Chondrocyte (in vitro differentiated cells): ENCODE measurements around the gene IRF9. TPM values are rescaled to one million over a fixed set of nuclear protein-coding genes. Genes with fewer than 3 reads are reported as not detected.

ENCODE experiments used
- DNase-seq: peaks from one replicate; pipeline ENCODE4 v3.0.0; 2021; ENCODE audit warnings: mixed read lengths, low spot score
- H3K27ac Mint-ChIP-seq: one replicate; pipeline ENCODE4 v1.8.0; 2021; ENCODE audit warnings: mild to moderate bottlenecking, moderate library complexity, mixed read lengths; ENCODE audit not compliant: unreplicated experiment
- H3K27me3 Mint-ChIP-seq: 2 replicates; pipeline ENCODE4 v1.8.0; 2021; ENCODE audit warnings: low read depth, mixed read lengths
- H3K36me3 Mint-ChIP-seq: 2 replicates; pipeline ENCODE4 v1.8.0; 2021; ENCODE audit warnings: low read depth, mixed read lengths
- H3K4me1 Mint-ChIP-seq: 2 replicates; pipeline ENCODE4 v1.8.0; 2021; ENCODE audit warnings: low read depth, mild to moderate bottlenecking, mixed read lengths
- H3K4me3 Mint-ChIP-seq: one replicate; pipeline ENCODE4 v1.8.0; 2021; ENCODE audit warnings: mild to moderate bottlenecking, moderate library complexity, mixed read lengths; ENCODE audit not compliant: unreplicated experiment
- H3K9me3 Mint-ChIP-seq: 2 replicates; pipeline ENCODE4 v1.8.0; 2021; ENCODE audit warnings: low read depth, mixed read lengths
- CTCF ChIP-seq: fragments of 200-600 bp; sonication (generic); IDR thresholded peaks from 2 replicates; pipeline ENCODE4 v1.5.0; 2021; ENCODE audit warnings: antibody characterized with exemption, mild to moderate bottlenecking, moderate library complexity
- total RNA-seq: library from RNA; stranded (reverse); gene quantifications from 3 replicates; pipeline ENCODE4 v1.2.1, GENCODE V29; 2021

Gene IRF9
- total RNA-seq, 1 donor from 2014 or later: 38.4 TPM

- Mint-ChIP-seq H3K27me3 (no peaks in the 10 kb centered on the region), H3K9me3 (peaks cover 11% of the 10 kb centered on the region), H3K27ac (no peak overlapping the region), H3K4me1 (peaks cover 1% of the 10 kb centered on the region), H3K36me3 (peaks cover 37% of the 10 kb centered on the region), H3K4me3 (no peak overlapping the region)
- no peak for TF ChIP-seq CTCF
- no peak for DNase-seq
Measured at GRCh38 chr14:24206260-24207103, 45.4 kb downstream of the IRF9 start.

- no peaks in the 10 kb centered on the region for H3K27me3 Mint-ChIP-seq
- no peak overlapping the region for H3K4me3 Mint-ChIP-seq
- peaks cover 7% of the 10 kb centered on the region for H3K4me1 Mint-ChIP-seq
- H3K36me3 Mint-ChIP-seq: peaks cover 33% of the 10 kb centered on the region
- no peak for TF ChIP-seq CTCF
- H3K27ac Mint-ChIP-seq: no peak overlapping the region
- peaks cover 7% of the 10 kb centered on the region for H3K9me3 Mint-ChIP-seq
- no peak for DNase-seq
Measured at GRCh38 chr14:24207104-24207551, 46.1 kb downstream of the IRF9 start.

GRCh38 chr14:24207625-24208024, 46.6 kb downstream of the IRF9 start:
- TF ChIP-seq CTCF: no peak
- H3K9me3 Mint-ChIP-seq: peaks cover 5% of the 10 kb centered on the region
- H3K4me1 Mint-ChIP-seq: peaks cover 11% of the 10 kb centered on the region
- no peak overlapping the region for H3K4me3 Mint-ChIP-seq
- H3K27ac Mint-ChIP-seq: peak overlapping the region; percentile 41
- peaks cover 30% of the 10 kb centered on the region for H3K36me3 Mint-ChIP-seq
- no peaks in the 10 kb centered on the region for H3K27me3 Mint-ChIP-seq
- DNase-seq: no peak

- Mint-ChIP-seq H3K27me3 (no peaks in the 10 kb centered on the region), H3K9me3 (no peaks in the 10 kb centered on the region), H3K36me3 (peaks cover 16% of the 10 kb centered on the region), H3K4me1 (peaks cover 39% of the 10 kb centered on the region), H3K4me3 (no peak overlapping the region), H3K27ac (no peak overlapping the region)
- DNase-seq: no peak
- TF ChIP-seq CTCF: no peak
Measured at GRCh38 chr14:24211311-24211710, 50.2 kb downstream of the IRF9 start.

- Mint-ChIP-seq H3K9me3 (no peaks in the 10 kb centered on the region), H3K27ac (peak within 1 kb of the TSS; percentile 100), H3K27me3 (no peaks in the 10 kb centered on the region), H3K4me1 (peaks cover 41% of the 10 kb centered on the region), H3K4me3 (peak within 1 kb of the TSS; percentile 95), H3K36me3 (peaks cover 9% of the 10 kb centered on the region)
- peak; percentile 66 for TF ChIP-seq CTCF
- peak; percentile 100 for DNase-seq
Measured at GRCh38 chr14:24212924-24213865, 52.1 kb downstream of the IRF9 start, which contains the start of gene CHMP4A. Gene CHMP4A, minus strand, starts transcription at chr14:24213488. Its CDS starts 49 bp downstream, at chr14:24213439.
